ENCODE results near the gene FIGNL2. TPM values are rescaled to one million over a fixed set of nuclear protein-coding genes. Genes with fewer than 3 reads are reported as not detected.

FIGNL2 gene
- total RNA-seq, 6 donors from 2014 or later = 0.22 to 1.5 (median 0.39) TPM; not detected in 1

DNA sequence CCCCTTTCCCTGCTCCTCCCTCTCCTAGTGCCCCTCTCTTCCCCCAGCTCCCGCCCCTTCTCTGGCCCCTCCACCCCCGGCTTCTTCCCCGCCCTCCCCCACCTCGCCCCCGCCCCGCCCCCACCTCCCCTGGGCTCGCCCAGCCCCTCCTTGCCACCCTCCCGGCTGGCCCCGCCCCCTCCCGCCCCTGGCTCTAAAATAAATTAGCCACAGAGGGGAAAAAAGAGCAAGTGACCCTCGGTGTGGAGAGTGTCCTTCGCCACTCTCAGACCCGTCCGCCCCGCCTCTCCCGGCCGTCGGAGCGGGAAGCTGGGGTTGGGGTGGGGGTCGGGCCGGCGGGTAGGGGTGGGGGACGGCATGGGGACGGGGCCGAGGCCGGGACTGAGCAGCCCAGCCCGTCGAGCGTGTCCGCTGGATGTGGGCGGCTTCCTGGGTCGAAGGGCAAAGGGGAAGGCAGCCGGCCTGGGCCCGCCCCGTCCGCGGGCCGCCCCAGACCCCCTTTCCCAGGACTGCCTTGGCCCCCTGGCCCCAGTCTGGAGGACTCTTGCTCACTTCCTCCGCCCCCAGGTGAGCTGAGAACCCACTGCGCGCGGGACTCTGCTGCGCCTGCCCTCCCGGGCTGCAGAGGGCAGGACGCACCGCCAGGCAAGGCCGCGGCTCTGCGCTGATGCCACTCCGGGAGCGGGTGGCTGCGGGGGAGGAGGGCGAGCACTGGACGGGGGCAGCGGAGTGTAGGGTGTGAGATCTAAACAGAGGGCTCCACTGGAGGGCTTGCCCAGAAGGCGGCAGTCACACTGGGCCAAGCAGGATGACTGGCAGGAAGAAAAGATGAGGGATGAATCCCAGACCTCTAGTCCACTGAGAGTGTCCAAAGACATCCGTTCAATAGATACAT lies 570 bp upstream of the FIGNL2 start:
- TF ChIP-seq, protein P1, sequence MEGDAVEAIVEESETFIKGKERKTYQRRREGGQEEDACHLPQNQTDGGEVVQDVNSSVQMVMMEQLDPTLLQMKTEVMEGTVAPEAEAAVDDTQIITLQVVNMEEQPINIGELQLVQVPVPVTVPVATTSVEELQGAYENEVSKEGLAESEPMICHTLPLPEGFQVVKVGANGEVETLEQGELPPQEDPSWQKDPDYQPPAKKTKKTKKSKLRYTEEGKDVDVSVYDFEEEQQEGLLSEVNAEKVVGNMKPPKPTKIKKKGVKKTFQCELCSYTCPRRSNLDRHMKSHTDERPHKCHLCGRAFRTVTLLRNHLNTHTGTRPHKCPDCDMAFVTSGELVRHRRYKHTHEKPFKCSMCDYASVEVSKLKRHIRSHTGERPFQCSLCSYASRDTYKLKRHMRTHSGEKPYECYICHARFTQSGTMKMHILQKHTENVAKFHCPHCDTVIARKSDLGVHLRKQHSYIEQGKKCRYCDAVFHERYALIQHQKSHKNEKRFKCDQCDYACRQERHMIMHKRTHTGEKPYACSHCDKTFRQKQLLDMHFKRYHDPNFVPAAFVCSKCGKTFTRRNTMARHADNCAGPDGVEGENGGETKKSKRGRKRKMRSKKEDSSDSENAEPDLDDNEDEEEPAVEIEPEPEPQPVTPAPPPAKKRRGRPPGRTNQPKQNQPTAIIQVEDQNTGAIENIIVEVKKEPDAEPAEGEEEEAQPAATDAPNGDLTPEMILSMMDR (IDR thresholded peaks at IDR 0.05) = peak in 4 of 6 experiments; percentile 10 to 20 (median 18)
- TF ChIP-seq POLR2A (IDR thresholded peaks at IDR 0.05) = no peak
- TF ChIP-seq POLR2AphosphoS5 (IDR thresholded peaks at IDR 0.05) = no peak
- ATAC-seq (ENCODE audit: low FRiP score in 2 of 2) (no peak), DNase-seq (peak in 1 of 2 donors; percentile 78)
- Histone ChIP-seq H3K27ac (peak overlapping the region; percentile 66 to 85 (median 75)), H3K4me3 (peak overlapping the region in 3 of 4 donors; percentile 41 to 63 (median 57)), H3K27me3 (peaks cover 0 to 36% (median 24%) of the 10 kb centered on the region in 4 donors), H3K4me1 (peaks cover 33 to 56% (median 39%) of the 10 kb centered on the region in 4 donors), H3K9me3 (no peaks in the 10 kb centered on the region), H3K36me3 (no peaks in the 10 kb centered on the region)
- 37 to 63% methylated on average over 11 to 35 of the region's 57 CpGs for WGBS, 2 donors

DNA sequence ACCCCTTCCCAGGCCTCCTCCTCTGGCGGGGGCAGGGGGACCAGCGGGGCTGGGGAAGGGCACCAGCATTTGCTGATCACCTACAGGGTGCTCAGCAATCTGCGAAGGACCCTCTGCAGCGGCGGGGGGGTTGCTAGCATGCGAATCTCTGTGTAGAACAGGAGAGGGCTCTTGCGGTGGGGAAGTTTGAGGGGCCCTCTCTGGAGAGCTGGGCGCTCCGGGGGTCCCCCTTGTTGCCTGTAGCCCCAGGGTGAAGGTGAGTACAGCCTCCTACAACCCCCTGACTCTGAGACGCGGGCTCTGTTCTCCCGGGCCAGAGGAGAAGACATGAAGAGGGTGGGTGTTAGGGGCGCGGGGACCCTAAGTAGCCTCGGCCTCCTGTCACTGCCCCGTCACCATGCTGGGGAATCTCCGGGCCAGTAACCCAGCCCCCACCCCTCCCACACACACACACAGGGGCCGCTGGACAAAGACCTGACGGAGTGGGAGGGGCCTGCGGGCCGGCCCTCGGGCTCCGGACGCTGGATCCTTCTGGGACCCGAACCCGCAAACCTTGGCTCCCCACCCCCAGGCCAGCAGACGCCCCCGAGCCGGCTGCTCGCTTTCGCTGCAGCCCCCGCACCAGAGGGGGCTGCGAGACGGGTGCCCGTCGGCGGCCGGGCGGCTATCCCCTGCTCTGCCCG lies 734 bp downstream of the FIGNL2 start:
- peaks cover 33 to 56% (median 39%) of the 10 kb centered on the region in 4 donors for H3K4me1 ChIP-seq
- no peak for TF ChIP-seq EP300 (IDR thresholded peaks at IDR 0.05)
- TF ChIP-seq, protein P1 (IDR thresholded peaks at IDR 0.05) = no peak
- no peak for TF ChIP-seq POLR2AphosphoS5 (IDR thresholded peaks at IDR 0.05)
- TF ChIP-seq POLR2A (IDR thresholded peaks at IDR 0.05) = no peak
- H3K9me3 ChIP-seq = no peaks in the 10 kb centered on the region
- WGBS, 2 donors = 0% methylated on average over 7 to 18 of the region's 40 CpGs
- H3K27ac ChIP-seq = peak overlapping the region; percentile 66 to 85 (median 75)
- ATAC-seq (ENCODE audit: low FRiP score in 2 of 2) (peak in 1 of 2 donors; percentile 18), DNase-seq (no peak)
- H3K27me3 ChIP-seq = peaks cover 0 to 36% (median 24%) of the 10 kb centered on the region in 4 donors
- peak overlapping the region; percentile 34 to 63 (median 49) for H3K4me3 ChIP-seq
- H3K36me3 ChIP-seq = no peaks in the 10 kb centered on the region

DNA sequence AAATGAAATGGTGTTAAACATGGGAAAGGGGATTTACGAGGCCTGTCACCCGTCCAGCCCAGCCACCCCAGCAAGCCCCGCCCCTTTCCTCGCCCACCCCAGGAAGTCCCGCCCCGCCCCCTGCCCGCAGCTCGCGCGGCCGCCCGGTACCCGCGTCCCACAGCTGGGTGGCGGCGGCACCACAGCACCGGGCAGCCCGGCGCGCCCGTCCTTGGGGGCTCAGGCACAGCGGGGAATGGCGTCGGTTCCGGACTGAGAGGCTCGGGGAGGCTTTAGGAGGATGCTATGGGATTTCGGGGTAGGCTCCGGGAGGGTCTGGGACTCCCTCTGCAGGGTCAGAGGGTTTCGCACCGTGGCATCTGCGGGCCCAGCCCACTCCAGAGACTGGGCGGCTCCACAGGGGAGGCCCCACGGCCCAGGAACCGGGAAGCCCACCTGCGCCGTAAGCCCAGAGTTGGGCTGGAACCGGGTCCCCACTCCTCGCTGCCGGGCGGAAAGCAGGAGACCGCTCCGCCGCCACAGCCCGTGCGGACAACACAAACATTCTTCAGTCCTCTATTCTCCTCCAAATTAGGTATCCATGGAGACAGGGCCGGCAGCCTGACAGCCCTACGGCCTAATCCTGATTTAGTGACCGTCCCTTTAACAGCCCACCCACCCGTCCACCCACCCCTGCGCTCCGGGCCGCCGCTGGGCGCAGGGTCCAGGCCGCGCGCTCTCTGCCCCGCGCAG lies 1.4 kb downstream of the FIGNL2 start:
- Histone ChIP-seq H3K9me3 (no peaks in the 10 kb centered on the region), H3K4me1 (peaks cover 33 to 56% (median 39%) of the 10 kb centered on the region in 4 donors), H3K4me3 (peak overlapping the region; percentile 34 to 63 (median 49)), H3K36me3 (no peaks in the 10 kb centered on the region), H3K27ac (peak overlapping the region; percentile 66 to 85 (median 75)), H3K27me3 (peaks cover 0 to 36% (median 24%) of the 10 kb centered on the region in 4 donors)
- WGBS, 2 donors = 0 to 4% methylated on average over 11 to 19 of the region's 59 CpGs
- ATAC-seq (ENCODE audit: low FRiP score in 2 of 2) (peak in 1 of 2 donors; percentile 55), DNase-seq (peak; percentile 47 to 88)
- TF ChIP-seq EP300 (IDR thresholded peaks at IDR 0.05) (no peak), POLR2AphosphoS5 (IDR thresholded peaks at IDR 0.05) (peak in 1 of 2 donors; percentile 63), POLR2A (IDR thresholded peaks at IDR 0.05) (peak in 1 of 4 donors; percentile 32)
- TF ChIP-seq, protein P1 (IDR thresholded peaks at IDR 0.05) = no peak

DNA sequence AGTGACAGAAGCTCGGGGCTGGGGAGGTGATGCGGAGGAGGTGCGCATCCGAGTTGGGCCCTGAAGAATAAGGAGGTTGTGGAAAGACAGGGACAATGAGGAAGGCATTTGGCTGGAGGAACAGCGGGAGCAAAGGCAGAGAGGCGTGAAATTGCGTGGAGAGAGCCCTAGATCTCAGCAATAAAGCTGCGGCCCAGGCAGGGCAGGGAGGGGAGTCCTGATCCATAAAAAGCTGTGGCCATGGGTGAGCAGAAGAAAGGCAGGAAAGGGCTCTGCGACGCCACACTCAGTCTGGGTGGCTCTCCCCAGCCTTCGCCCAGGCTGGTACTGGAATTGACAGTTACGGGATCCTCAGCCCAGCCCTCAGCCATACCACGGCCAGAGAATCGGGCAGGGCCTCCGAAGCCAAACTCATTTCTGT lies 2.2 kb downstream of the FIGNL2 start:
- H3K4me3 ChIP-seq = peak overlapping the region in 1 of 4 donors; percentile 63
- H3K27ac ChIP-seq = peak overlapping the region; percentile 12 to 85 (median 75)
- ATAC-seq (ENCODE audit: low FRiP score in 2 of 2) = no peak
- 79 to 84% methylated on average over 9 to 15 of the region's 15 CpGs for WGBS, 2 donors
- peaks cover 31 to 49% (median 34%) of the 10 kb centered on the region in 4 donors for H3K4me1 ChIP-seq
- DNase-seq = no peak
- TF ChIP-seq POLR2A (IDR thresholded peaks at IDR 0.05) (no peak), POLR2AphosphoS5 (IDR thresholded peaks at IDR 0.05) (no peak), EP300 (IDR thresholded peaks at IDR 0.05) (no peak)
- TF ChIP-seq, protein P1 (IDR thresholded peaks at IDR 0.05) = no peak
- H3K36me3 ChIP-seq = no peaks in the 10 kb centered on the region
- H3K27me3 ChIP-seq = peaks cover 0 to 36% (median 24%) of the 10 kb centered on the region in 4 donors
- H3K9me3 ChIP-seq = no peaks in the 10 kb centered on the region

Measured in upper lobe of left lung (tissue), 6 donors.